ENCODE results near the gene CIROP.

The CIROP gene

GRCh38 chr14:23136566-23137133 lies 31.9 kb upstream of the CIROP start:
- no peak for TF ChIP-seq CTCF (IDR thresholded peaks at IDR 0.05; ENCODE audit: low read depth, low read length)
- DNase-seq, result no peak
- Histone ChIP-seq H3K36me3 (no peaks in the 10 kb centered on the region), H3K27me3 (no peaks in the 10 kb centered on the region), H3K4me3 (ENCODE audit: low read depth, low read length) (no peak overlapping the region), H3K9me3 (no peaks in the 10 kb centered on the region), H3K4me1 (peaks cover 1% of the 10 kb centered on the region)

GRCh38 chr14:23132970-23133369 lies 28.2 kb upstream of the CIROP start:
- Histone ChIP-seq H3K27me3 (peaks cover 13% of the 10 kb centered on the region), H3K36me3 (no peaks in the 10 kb centered on the region), H3K4me3 (ENCODE audit: low read depth, low read length) (no peak overlapping the region), H3K4me1 (0 out of 2 replicates have a peak, but pooled peaks cover 4% of the 10 kb centered on the region), H3K9me3 (no peaks in the 10 kb centered on the region)
- no peak for DNase-seq
- no peak for TF ChIP-seq CTCF (IDR thresholded peaks at IDR 0.05; ENCODE audit: low read depth, low read length)

- Histone ChIP-seq H3K9me3 (no peaks in the 10 kb centered on the region), H3K27me3 (peaks cover 13% of the 10 kb centered on the region), H3K4me1 (0 out of 2 replicates have a peak, but pooled peaks cover 4% of the 10 kb centered on the region), H3K36me3 (no peaks in the 10 kb centered on the region), H3K4me3 (ENCODE audit: low read depth, low read length) (no peak overlapping the region)
- TF ChIP-seq CTCF (IDR thresholded peaks at IDR 0.05; ENCODE audit: low read depth, low read length), result no peak
- DNase-seq, result no peak
Observed at GRCh38 chr14:23131482-23131881, 26.7 kb upstream of the CIROP start.

- no peak for DNase-seq
- no peaks in the 10 kb centered on the region for H3K9me3 ChIP-seq
- H3K4me3 ChIP-seq (ENCODE audit: low read depth, low read length), result no peak overlapping the region
- H3K27me3 ChIP-seq, result peaks cover 13% of the 10 kb centered on the region
- H3K4me1 ChIP-seq, result 0 out of 2 replicates have a peak, but pooled peaks cover 4% of the 10 kb centered on the region
- no peaks in the 10 kb centered on the region for H3K36me3 ChIP-seq
- TF ChIP-seq CTCF (IDR thresholded peaks at IDR 0.05; ENCODE audit: low read depth, low read length), result no peak
Observed at GRCh38 chr14:23130871-23131270, 26.1 kb upstream of the CIROP start.

- H3K4me3 ChIP-seq (ENCODE audit: low read depth, low read length), result no peak overlapping the region
- TF ChIP-seq CTCF (IDR thresholded peaks at IDR 0.05; ENCODE audit: low read depth, low read length), result no peak
- peaks cover 13% of the 10 kb centered on the region for H3K27me3 ChIP-seq
- 0 out of 2 replicates have a peak, but pooled peaks cover 4% of the 10 kb centered on the region for H3K4me1 ChIP-seq
- no peaks in the 10 kb centered on the region for H3K9me3 ChIP-seq
- H3K36me3 ChIP-seq, result no peaks in the 10 kb centered on the region
- no peak for DNase-seq
Observed at GRCh38 chr14:23129759-23130316, 25.0 kb upstream of the CIROP start.

GRCh38 chr14:23128969-23129758 lies 24.4 kb upstream of the CIROP start:
- Histone ChIP-seq H3K9me3 (no peaks in the 10 kb centered on the region), H3K4me3 (ENCODE audit: low read depth, low read length) (no peak overlapping the region), H3K4me1 (0 out of 2 replicates have a peak, but pooled peaks cover 4% of the 10 kb centered on the region), H3K27me3 (peaks cover 13% of the 10 kb centered on the region), H3K36me3 (no peaks in the 10 kb centered on the region)
- TF ChIP-seq CTCF (IDR thresholded peaks at IDR 0.05; ENCODE audit: low read depth, low read length), result no peak
- no peak for DNase-seq
